ENCODE results near the gene PPP1R1B. TPM values are rescaled to one million over a fixed set of nuclear protein-coding genes. Genes with fewer than 3 reads are reported as not detected.

Gene PPP1R1B
- 0.12 to 0.18 TPM (median 0.13 TPM) in 4 of 5 replicates, not detected in the other for total RNA-seq (2022; extraction: Qiagen RNA extraction)

GRCh38 chr17:39626171-39627046, at the start of gene PPP1R1B:
PPP1R1B (plus strand) TSS chr17:39626952; CDS start chr17:39627393, 441 bp downstream.

GRCh38 chr17:39607851-39608130, 19.0 kb upstream of the PPP1R1B start, which contains the start of gene NEUROD2:
NEUROD2 (minus strand) TSS chr17:39607920; CDS start chr17:39606599, 1,321 bp downstream.

GRCh38 chr17:39636927-39637736, 10.4 kb downstream of the PPP1R1B start, which contains the start of gene STARD3:
STARD3 (plus strand) TSS chr17:39637144; CDS start chr17:39653532, 16,388 bp downstream.

GRCh38 chr17:39664581-39665561, 38.1 kb downstream of the PPP1R1B start, which contains the start of gene TCAP:
TCAP (plus strand) TSS chr17:39665349; CDS start chr17:39665360, 11 bp downstream.

GRCh38 chr17:39667945-39668924, 41.5 kb downstream of the PPP1R1B start, which contains the start of gene PNMT:
PNMT (plus strand) TSS chr17:39668453; CDS start chr17:39668476, 23 bp downstream.

Other genes starting within 250 kb of the PPP1R1B start
- gene FBXL20, start 225.3 kb upstream of the PPP1R1B start, total RNA-seq (2022; extraction: Qiagen RNA extraction), result 6.2 to 8.3 TPM (median 7.3 TPM) in 5 replicates
- 25.2 to 38.1 TPM (median 29.4 TPM) in 5 replicates for gene MED1, start 175.7 kb upstream of the PPP1R1B start, total RNA-seq (2022; extraction: Qiagen RNA extraction)
- gene CDK12, start 165.5 kb upstream of the PPP1R1B start, total RNA-seq (2022; extraction: Qiagen RNA extraction), result 28.8 to 39.4 TPM (median 35.1 TPM) in 5 replicates
- not detected in 5 replicates for gene NEUROD2, start 19.0 kb upstream of the PPP1R1B start, total RNA-seq (2022; extraction: Qiagen RNA extraction)
- gene STARD3, start 10.2 kb downstream of the PPP1R1B start, total RNA-seq (2022; extraction: Qiagen RNA extraction), result 48.1 to 62.3 TPM (median 56.4 TPM) in 5 replicates
- gene TCAP, start 38.4 kb downstream of the PPP1R1B start, total RNA-seq (2022; extraction: Qiagen RNA extraction), result 0.70 to 1.2 TPM (median 0.93 TPM) in 5 replicates
- 0.26 to 0.40 TPM (median 0.27 TPM) in 4 of 5 replicates, not detected in the other for gene PNMT, start 41.5 kb downstream of the PPP1R1B start, total RNA-seq (2022; extraction: Qiagen RNA extraction)
- gene PGAP3, start 61.1 kb downstream of the PPP1R1B start, total RNA-seq (2022; extraction: Qiagen RNA extraction), result 7.8 to 8.6 TPM (median 8.0 TPM) in 5 replicates
- 29.9 to 37.8 TPM (median 33.7 TPM) in 5 replicates for gene ERBB2, start 73.1 kb downstream of the PPP1R1B start, total RNA-seq (2022; extraction: Qiagen RNA extraction)
- 78.2 to 96.6 TPM (median 90.3 TPM) in 5 replicates for gene MIEN1, start 103.6 kb downstream of the PPP1R1B start, total RNA-seq (2022; extraction: Qiagen RNA extraction)
- gene GRB7, start 111.0 kb downstream of the PPP1R1B start, total RNA-seq (2022; extraction: Qiagen RNA extraction), result 3.1 to 5.2 TPM (median 3.9 TPM) in 5 replicates
- not detected in 5 replicates for gene IKZF3, start 237.4 kb downstream of the PPP1R1B start, total RNA-seq (2022; extraction: Qiagen RNA extraction)
- gene ZPBP2, start 241.2 kb downstream of the PPP1R1B start, total RNA-seq (2022; extraction: Qiagen RNA extraction), result not detected in 5 replicates

Data from A549 treated with Hydrocortisone at 1 μM for 4 hours (cell line).